HepG2 (cell line): ENCODE measurements around the gene SIRT7. TPM values are rescaled to one million over a fixed set of nuclear protein-coding genes. Genes with fewer than 3 reads are reported as not detected.

Experiments used
- ATF1 ChIP-seq: IDR thresholded peaks from 2 replicates; pipeline ENCODE4 v1.6.1; 2016; ENCODE audit warnings: mild to moderate bottlenecking, control low read depth
- CAMTA2 ChIP-seq: sonication (generic); formaldehyde crosslinking; IDR thresholded peaks from 2 replicates; pipeline ENCODE4 v1.4.0; 2020; ENCODE audit warnings: mild to moderate bottlenecking, missing genetic modification reagents, borderline replicate concordance
- ETV5 ChIP-seq: IDR thresholded peaks from 2 replicates; pipeline ENCODE4 v1.6.1; 2018; ENCODE audit warnings: missing biosample characterization, missing genetic modification reagents, inconsistent platforms, borderline replicate concordance
- HIVEP1 ChIP-seq: sonication (generic); formaldehyde crosslinking; IDR thresholded peaks from 2 replicates; pipeline ENCODE4 v1.4.0; 2020; ENCODE audit warnings: mild to moderate bottlenecking, missing genetic modification reagents
- KAT7 ChIP-seq: IDR thresholded peaks from 2 replicates; pipeline ENCODE4 v1.6.1; 2018; ENCODE audit warnings: borderline replicate concordance, missing compliant biosample characterization
- MTF1 ChIP-seq: sonication (generic); formaldehyde crosslinking; IDR thresholded peaks from 2 replicates; pipeline ENCODE4 v1.5.0; 2020; ENCODE audit warnings: missing genetic modification reagents
- PCBP2 ChIP-seq: fragments of 200-400 bp; formaldehyde crosslinking; optimal IDR thresholded peaks from 2 replicates; pipeline ENCODE3; 2018; ENCODE audit warnings: low read length, low read depth; ENCODE audit not compliant: poor library complexity, severe bottlenecking
- POLR2G ChIP-seq: fragments of 200-400 bp; formaldehyde crosslinking; IDR thresholded peaks from 2 replicates; pipeline ENCODE4 v1.6.1; 2018; ENCODE audit warnings: mild to moderate bottlenecking, low read depth, low read length, moderate library complexity
- PRMT3 ChIP-seq: sonication (generic); formaldehyde crosslinking; IDR thresholded peaks from 2 replicates; pipeline ENCODE4 v1.8.1; 2022; ENCODE audit warnings: low read depth, mild to moderate bottlenecking, moderate library complexity, missing genetic modification reagents, borderline replicate concordance
- SOX6 ChIP-seq, 2 experiments: fragments of 450-650 bp in 1 of 2; sonication (generic) in 1 of 2; formaldehyde crosslinking in 1 of 2; IDR thresholded peaks; 2 replicates each; pipeline versions ENCODE4 v1.4.0 to v1.6.1; 2017 to 2020; ENCODE audit warnings: antibody characterized with exemption in 1 of 2, mild to moderate bottlenecking in 1 of 2, missing genetic modification reagents in 1 of 2
- YY1 ChIP-seq: IDR thresholded peaks from 2 replicates; pipeline ENCODE4 v1.6.1; 2011; ENCODE audit warnings: low read length, low read depth, moderate library complexity, mild to moderate bottlenecking; ENCODE audit not compliant: insufficient read depth, insufficient replicate concordance
- ZMAT3 ChIP-seq: sonication (generic); formaldehyde crosslinking; conservative IDR thresholded peaks from 2 replicates; pipeline ENCODE4 v1.7.0; 2021; ENCODE audit warnings: missing genetic modification reagents
- ZNF17 ChIP-seq: sonication (generic); formaldehyde crosslinking; IDR thresholded peaks from 2 replicates; pipeline ENCODE4 v1.5.0; 2020; ENCODE audit warnings: mild to moderate bottlenecking, missing genetic modification reagents
- ZNF329 ChIP-seq: sonication (generic); formaldehyde crosslinking; IDR thresholded peaks from 2 replicates; pipeline ENCODE4 v1.9.0; 2021; ENCODE audit warnings: low read depth, mild to moderate bottlenecking, missing genetic modification reagents
- ZNF33B ChIP-seq: sonication (generic); formaldehyde crosslinking; IDR thresholded peaks from 2 replicates; pipeline ENCODE4 v1.5.1; 2020; ENCODE audit warnings: mild to moderate bottlenecking, missing genetic modification reagents
- ZNF367 ChIP-seq: sonication (generic); formaldehyde crosslinking; IDR thresholded peaks from 2 replicates; pipeline ENCODE4 v1.4.0; 2020; ENCODE audit warnings: missing genetic modification reagents, borderline replicate concordance
- ZNF501 ChIP-seq: sonication (generic); formaldehyde crosslinking; IDR thresholded peaks from 2 replicates; pipeline ENCODE4 v1.5.1; 2020; ENCODE audit warnings: mild to moderate bottlenecking, moderate library complexity, missing genetic modification reagents
- ZNF761 ChIP-seq: sonication (generic); formaldehyde crosslinking; conservative IDR thresholded peaks from 2 replicates; pipeline ENCODE4 v1.4.0; 2020; ENCODE audit warnings: mild to moderate bottlenecking, missing genetic modification reagents
- ZNF782 ChIP-seq: sonication (generic); formaldehyde crosslinking; IDR thresholded peaks from 2 replicates; pipeline ENCODE4 v1.4.0; 2020; ENCODE audit warnings: missing genetic modification reagents, mild to moderate bottlenecking, borderline replicate concordance
- ZNF891 ChIP-seq: sonication (generic); formaldehyde crosslinking; IDR thresholded peaks from 2 replicates; pipeline ENCODE4 v1.5.0; 2020; ENCODE audit warnings: mild to moderate bottlenecking, missing genetic modification reagents
- polyA plus RNA-seq, 8 experiments: library from polyadenylated mRNA; depleted of rRNA in 3 of 8; stranded (reverse) in 7 of 8; unstranded in 1 of 8; fragments of >200 nt; fragmentation: Illumina TruSeq in 4 of 8; extraction: Trizol in 4 of 8; gene quantifications; 2 replicates each; pipeline versions ENCODE4 v1.2.1 to v1.2.3, GENCODE V29; 2011 to 2016; ENCODE audit warnings: low read depth in 4 of 8, missing spikeins in 1 of 8, mixed read lengths in 1 of 8; ENCODE audit not compliant: insufficient read depth in 1 of 8
- total RNA-seq, 5 experiments: library from RNA; depleted of rRNA; stranded (reverse); fragments of >200 nt; fragmentation: Illumina TruSeq; extraction: Trizol; gene quantifications; 2 replicates each; pipeline ENCODE4 v1.2.3, GENCODE V29; 2016; ENCODE audit warnings: low read depth in 1 of 5
- TF ChIP-seq, protein P1 (sequence below): IDR thresholded peaks from 2 replicates; pipeline ENCODE4 v1.6.1; 2016; ENCODE audit warnings: missing compliant biosample characterization, missing genetic modification reagents, borderline replicate concordance
- TF ChIP-seq, protein P2 (sequence below): sonication (generic); formaldehyde crosslinking; IDR thresholded peaks from 2 replicates; pipeline ENCODE4 v1.4.0; 2020; ENCODE audit warnings: mild to moderate bottlenecking, missing genetic modification reagents
- TF ChIP-seq, protein P3 (sequence below): sonication (generic); formaldehyde crosslinking; IDR thresholded peaks from 2 replicates; pipeline ENCODE4 v1.9.0; 2022; ENCODE audit warnings: missing genetic modification reagents, mild to moderate bottlenecking, borderline replicate concordance
- TF ChIP-seq, protein P4 (sequence below): sonication (generic); formaldehyde crosslinking; IDR thresholded peaks from 2 replicates; pipeline ENCODE4 v1.5.0; 2020; ENCODE audit warnings: missing genetic modification reagents

SIRT7 gene
- total and polyA plus RNA-seq, 2 of the 13 experiments (the other 11 are each of a cell fraction or from before 2014, with no cell fraction given): 8.3 to 24.8 TPM

DNA sequence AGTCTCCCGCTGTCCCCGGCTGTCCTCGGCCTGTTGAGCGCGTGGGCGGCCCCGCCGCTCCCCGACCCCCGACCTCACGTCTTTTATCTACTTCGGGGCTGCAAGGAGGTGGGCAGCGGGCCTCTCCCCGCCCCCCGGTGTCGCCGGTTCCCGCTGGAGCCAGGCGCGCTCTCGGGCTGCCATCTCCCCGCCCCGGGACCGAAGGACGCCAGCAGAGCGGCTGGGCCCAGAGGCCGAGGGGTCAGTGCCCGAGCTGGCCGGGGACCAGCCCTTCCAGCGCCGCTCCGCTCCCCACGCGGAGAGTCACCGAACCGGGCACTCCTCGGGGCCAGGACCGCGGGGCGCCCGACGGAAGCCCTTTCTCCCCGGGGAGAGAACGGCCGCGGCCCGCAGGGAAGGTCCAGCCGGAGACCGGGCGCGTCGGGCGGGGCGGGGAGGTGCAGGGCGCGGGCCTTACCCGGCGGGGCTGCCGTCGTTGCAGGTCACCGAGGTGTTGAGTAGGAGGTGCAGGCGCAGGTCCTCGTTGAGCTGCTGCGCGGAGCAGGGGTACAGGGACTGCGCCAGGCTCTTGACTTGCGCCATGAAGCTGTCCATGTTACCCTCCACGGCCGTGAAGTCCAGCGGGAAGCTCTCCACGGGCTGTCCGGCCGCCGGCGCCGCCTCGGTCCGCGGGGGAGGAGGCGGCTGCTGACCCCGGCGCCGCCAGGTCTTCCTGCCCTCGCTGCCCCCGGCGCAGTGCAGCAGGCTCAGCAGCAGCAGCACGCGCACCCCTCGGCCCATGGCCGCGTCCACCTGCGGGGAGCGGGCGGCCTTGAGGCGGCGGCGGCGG, 42.4 kb upstream of the SIRT7 start (continued):
- TF ChIP-seq, protein P1, sequence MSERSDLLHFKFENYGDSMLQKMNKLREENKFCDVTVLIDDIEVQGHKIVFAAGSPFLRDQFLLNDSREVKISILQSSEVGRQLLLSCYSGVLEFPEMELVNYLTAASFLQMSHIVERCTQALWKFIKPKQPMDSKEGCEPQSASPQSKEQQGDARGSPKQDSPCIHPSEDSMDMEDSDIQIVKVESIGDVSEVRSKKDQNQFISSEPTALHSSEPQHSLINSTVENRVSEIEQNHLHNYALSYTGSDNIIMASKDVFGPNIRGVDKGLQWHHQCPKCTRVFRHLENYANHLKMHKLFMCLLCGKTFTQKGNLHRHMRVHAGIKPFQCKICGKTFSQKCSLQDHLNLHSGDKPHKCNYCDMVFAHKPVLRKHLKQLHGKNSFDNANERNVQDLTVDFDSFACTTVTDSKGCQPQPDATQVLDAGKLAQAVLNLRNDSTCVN (CRISPR knock-in tag): 0 out of 2 replicates have a peak, but pooled peaks have one; percentile 47
- TF ChIP-seq HIVEP1 (CRISPR knock-in tag): peak; percentile 16; the same call in 1 of the 2 replicates
- peak; percentile 83; the same call in 1 of the 2 replicates for TF ChIP-seq CAMTA2 (CRISPR knock-in tag)
- peak; percentile 40 for TF ChIP-seq POLR2G
- TF ChIP-seq KAT7 (CRISPR knock-in tag): peak; percentile 45; the same call in 1 of the 2 replicates
- TF ChIP-seq SOX6 (IDR thresholded peaks at IDR 0.05): no peak
- peak; percentile 20; the same call in 1 of the 2 replicates for TF ChIP-seq SOX6 (CRISPR knock-in tag; IDR thresholded peaks at IDR 0.05)
- TF ChIP-seq ZNF17 (CRISPR knock-in tag): no peak
- TF ChIP-seq YY1: no peak
- TF ChIP-seq ZNF329 (CRISPR knock-in tag): no peak
- TF ChIP-seq ZNF33B (CRISPR knock-in tag): peak; percentile 81; the same call in 1 of the 2 replicates
- TF ChIP-seq ZNF891 (CRISPR knock-in tag): peak; percentile 61; the same call in 1 of the 2 replicates
- TF ChIP-seq, protein P2, sequence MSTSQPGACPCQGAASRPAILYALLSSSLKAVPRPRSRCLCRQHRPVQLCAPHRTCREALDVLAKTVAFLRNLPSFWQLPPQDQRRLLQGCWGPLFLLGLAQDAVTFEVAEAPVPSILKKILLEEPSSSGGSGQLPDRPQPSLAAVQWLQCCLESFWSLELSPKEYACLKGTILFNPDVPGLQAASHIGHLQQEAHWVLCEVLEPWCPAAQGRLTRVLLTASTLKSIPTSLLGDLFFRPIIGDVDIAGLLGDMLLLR (CRISPR knock-in tag): no peak
- 0 out of 2 replicates have a peak, but pooled peaks have one; percentile 1 for TF ChIP-seq PRMT3
- no peak for TF ChIP-seq PCBP2
- TF ChIP-seq ETV5 (CRISPR knock-in tag): 0 out of 2 replicates have a peak, but pooled peaks have one; percentile 36
- 0 out of 2 replicates have a peak, but pooled peaks have one; percentile 45 for TF ChIP-seq ZNF501 (CRISPR knock-in tag)
- TF ChIP-seq ZNF761: 0 out of 2 replicates have a peak, but pooled peaks have one; percentile 3
- no peak for TF ChIP-seq ATF1
- peak; percentile 61; the same call in 1 of the 2 replicates for TF ChIP-seq MTF1 (CRISPR knock-in tag)
- TF ChIP-seq, protein P3, sequence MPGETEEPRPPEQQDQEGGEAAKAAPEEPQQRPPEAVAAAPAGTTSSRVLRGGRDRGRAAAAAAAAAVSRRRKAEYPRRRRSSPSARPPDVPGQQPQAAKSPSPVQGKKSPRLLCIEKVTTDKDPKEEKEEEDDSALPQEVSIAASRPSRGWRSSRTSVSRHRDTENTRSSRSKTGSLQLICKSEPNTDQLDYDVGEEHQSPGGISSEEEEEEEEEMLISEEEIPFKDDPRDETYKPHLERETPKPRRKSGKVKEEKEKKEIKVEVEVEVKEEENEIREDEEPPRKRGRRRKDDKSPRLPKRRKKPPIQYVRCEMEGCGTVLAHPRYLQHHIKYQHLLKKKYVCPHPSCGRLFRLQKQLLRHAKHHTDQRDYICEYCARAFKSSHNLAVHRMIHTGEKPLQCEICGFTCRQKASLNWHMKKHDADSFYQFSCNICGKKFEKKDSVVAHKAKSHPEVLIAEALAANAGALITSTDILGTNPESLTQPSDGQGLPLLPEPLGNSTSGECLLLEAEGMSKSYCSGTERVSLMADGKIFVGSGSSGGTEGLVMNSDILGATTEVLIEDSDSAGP: peak; percentile 45; the same call in 1 of the 2 replicates
- TF ChIP-seq ZMAT3 (CRISPR knock-in tag): peak; percentile 60; the same call in 1 of the 2 replicates
- TF ChIP-seq, protein P4, sequence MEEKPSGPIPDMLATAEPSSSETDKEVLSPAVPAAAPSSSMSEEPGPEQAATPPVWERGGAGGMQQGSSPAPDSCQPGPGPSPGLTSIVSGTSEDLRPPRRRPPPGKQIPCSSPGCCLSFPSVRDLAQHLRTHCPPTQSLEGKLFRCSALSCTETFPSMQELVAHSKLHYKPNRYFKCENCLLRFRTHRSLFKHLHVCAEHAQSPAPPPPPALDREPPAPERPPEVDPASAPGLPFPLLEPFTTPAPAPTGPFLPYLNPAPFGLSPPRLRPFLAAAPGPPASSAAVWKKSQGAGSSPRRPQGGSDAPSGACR: 0 out of 2 replicates have a peak, but pooled peaks have one; percentile 68
- TF ChIP-seq ZNF367 (CRISPR knock-in tag): peak; percentile 52; the same call in 1 of the 2 replicates
- TF ChIP-seq ZNF782 (CRISPR knock-in tag): peak; percentile 48; the same call in 1 of the 2 replicates
